ENCODE results near the gene CD209.

The CD209 gene

GRCh38 chr19:7699417-7700401 lies 47.6 kb downstream of the CD209 start:
- no peak for FAIRE-seq
- DNase-seq (ENCODE audit: insufficient read length, low spot score), result no peak
- TF ChIP-seq POLR2A (IDR thresholded peaks at IDR 0.05; ENCODE audit: low read depth, low read length), result no peak

GRCh38 chr19:7699003-7699402 lies 48.3 kb downstream of the CD209 start:
- no peak for FAIRE-seq
- no peak for DNase-seq (ENCODE audit: insufficient read length, low spot score)
- no peak for TF ChIP-seq POLR2A (IDR thresholded peaks at IDR 0.05; ENCODE audit: low read depth, low read length)

DNA sequence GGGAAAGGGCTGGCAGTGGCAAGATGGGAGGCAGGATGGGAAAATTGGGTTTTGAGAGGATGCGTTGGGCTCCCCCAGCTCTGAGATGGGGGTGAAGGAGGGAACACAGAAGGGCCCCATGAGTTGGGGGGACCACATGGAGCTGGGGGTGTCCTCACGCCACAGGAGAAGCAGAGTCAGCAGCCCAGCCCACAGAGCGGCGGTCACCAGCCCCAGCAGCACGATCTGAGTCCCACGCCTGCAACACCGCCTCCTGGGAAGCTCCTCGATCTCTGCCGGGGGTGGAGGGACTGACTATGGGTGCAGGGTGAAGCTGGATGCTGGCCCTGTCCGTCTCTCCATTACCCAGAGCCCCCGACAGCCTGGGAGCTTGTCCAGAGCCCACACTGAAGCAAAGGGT lies 48.8 kb downstream of the CD209 start:
- no peak for FAIRE-seq
- TF ChIP-seq POLR2A (IDR thresholded peaks at IDR 0.05; ENCODE audit: low read depth, low read length), result no peak
- DNase-seq (ENCODE audit: insufficient read length, low spot score), result no peak

DNA sequence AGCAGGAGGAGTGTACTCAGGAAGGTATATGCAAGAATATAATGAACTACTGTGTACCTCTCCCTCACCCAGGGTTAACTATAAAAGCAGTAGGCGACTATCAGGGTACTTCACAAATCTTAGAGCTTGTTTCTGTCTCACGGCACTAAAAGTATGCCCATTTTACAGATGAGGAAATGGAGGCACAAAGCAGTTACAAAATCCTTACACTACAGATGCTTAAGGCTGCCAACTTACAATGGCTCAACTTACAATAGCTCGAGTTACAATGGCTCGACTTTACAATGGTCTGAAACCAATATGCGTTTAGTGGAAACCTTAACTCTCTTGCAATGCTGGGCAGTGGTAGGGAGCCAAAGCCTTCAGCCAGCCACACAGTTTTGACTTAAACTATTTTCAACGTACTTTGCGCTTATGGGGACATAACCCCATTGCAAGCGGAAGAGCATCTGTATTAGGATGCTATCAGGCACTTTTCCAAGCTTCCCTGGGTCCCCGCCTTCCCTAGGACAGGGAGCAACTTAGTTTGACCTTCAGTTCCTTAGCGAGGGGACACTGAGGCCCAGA lies 49.5 kb downstream of the CD209 start:
- FAIRE-seq (no peak), DNase-seq (ENCODE audit: insufficient read length, low spot score) (no peak)
- no peak for TF ChIP-seq POLR2A (IDR thresholded peaks at IDR 0.05; ENCODE audit: low read depth, low read length)

GRCh38 chr19:7694499-7694898 lies 52.8 kb downstream of the CD209 start:
- FAIRE-seq, result no peak
- no peak for TF ChIP-seq POLR2A (IDR thresholded peaks at IDR 0.05; ENCODE audit: low read depth, low read length)
- DNase-seq (ENCODE audit: insufficient read length, low spot score), result no peak

GRCh38 chr19:7692417-7693088 lies 54.8 kb downstream of the CD209 start:
- no peak for DNase-seq (ENCODE audit: insufficient read length, low spot score)
- TF ChIP-seq POLR2A (IDR thresholded peaks at IDR 0.05; ENCODE audit: low read depth, low read length), result no peak
- no peak for FAIRE-seq

DNA sequence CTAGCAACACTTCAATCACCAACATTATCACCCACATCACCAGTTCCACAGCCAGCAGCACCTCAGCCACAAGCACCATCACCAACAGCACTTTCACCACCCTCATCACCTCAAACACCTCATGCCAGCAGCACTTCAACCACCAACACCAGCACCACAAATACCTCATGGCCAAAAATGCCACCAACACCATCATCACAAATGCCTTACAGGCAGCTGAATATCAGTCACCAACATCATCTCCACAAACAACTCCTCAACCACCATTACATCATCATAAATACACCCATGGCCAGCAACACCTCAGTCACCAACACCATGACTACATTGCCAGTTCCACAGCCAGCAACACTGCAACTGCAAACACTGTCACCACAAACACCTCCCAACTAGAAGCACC lies 55.8 kb downstream of the CD209 start:
- FAIRE-seq, result no peak
- DNase-seq (ENCODE audit: insufficient read length, low spot score), result no peak
- TF ChIP-seq POLR2A (IDR thresholded peaks at IDR 0.05; ENCODE audit: low read depth, low read length), result no peak

- TF ChIP-seq POLR2A (IDR thresholded peaks at IDR 0.05; ENCODE audit: low read depth, low read length), result no peak
- DNase-seq (ENCODE audit: insufficient read length, low spot score) (no peak), FAIRE-seq (no peak)
Observed at GRCh38 chr19:7690779-7691258, 56.5 kb downstream of the CD209 start.
